ENCODE measurements around the gene LRRN4. TPM values are rescaled to one million over a fixed set of nuclear protein-coding genes. Genes with fewer than 3 reads are reported as not detected.

LRRN4 gene
- total and polyA plus RNA-seq, 4 donors: 0.14 to 0.18 (median 0.16) TPM

GRCh38 chr20:5990946-5991345, 62.9 kb downstream of the LRRN4 start:
- H3K36me3 ChIP-seq (ENCODE audit: control insufficient read depth in 4 of 4, insufficient read depth in 3 of 4, low read depth in 1 of 4, low read length in 3 of 4): peaks cover 0 to 6% (median 2%) of the 10 kb centered on the region in 4 donors

More at GRCh38 chr20:5990946-5991345, 62.9 kb downstream of the LRRN4 start:
- TF ChIP-seq TAF1 (conservative IDR thresholded peaks at IDR 0.05): no peak
- TF ChIP-seq JUND (IDR thresholded peaks at IDR 0.05): no peak
- no peak for TF ChIP-seq RAD21 (IDR thresholded peaks at IDR 0.05)
- no peak for TF ChIP-seq RXRA (IDR thresholded peaks at IDR 0.05)
- TF ChIP-seq FOXA2 (IDR thresholded peaks at IDR 0.05): no peak
- no peak for TF ChIP-seq ZBTB33 (IDR thresholded peaks at IDR 0.05)
- no peaks in the 10 kb centered on the region for H3K27me3 ChIP-seq (ENCODE audit: control insufficient read depth in 4 of 4, insufficient read depth in 4 of 4, low read length in 3 of 4)
- 96% methylated on average over 3 of the region's 3 CpGs for WGBS
- no peaks in the 10 kb centered on the region for H3K9me3 ChIP-seq (ENCODE audit: control insufficient read depth in 4 of 4, low read length in 3 of 4)
- H3K4me3 ChIP-seq (ENCODE audit: low read depth in 1 of 3, low read length in 3 of 3): no peak overlapping the region
- no peaks in the 10 kb centered on the region for H3K4me1 ChIP-seq (ENCODE audit: control insufficient read depth in 4 of 4, insufficient read depth in 4 of 4, low read length in 3 of 4)
- no peak for DNase-seq (ENCODE audit: low spot score)
- no peak overlapping the region for H3K27ac ChIP-seq (ENCODE audit: low read depth in 1 of 2, low read length in 2 of 2)
- no peak overlapping the region for H3K9ac ChIP-seq (ENCODE audit: low read depth in 1 of 2, low read length in 2 of 2)

Small RNAs within 50 kb of the gene (small RNA-seq; reads per million reads assigned to genes)
- not detected for gene RN7SL498P

Other genes starting within 250 kb of the LRRN4 start
- gene CHGB, start 142.6 kb downstream of the LRRN4 start, total RNA-seq: under 1 TPM in 1 of 2 donors, not detected in 1; 0.19 TPM
- not detected for gene CHGB, start 142.6 kb downstream of the LRRN4 start, polyA plus RNA-seq
- gene TRMT6, start 103.5 kb downstream of the LRRN4 start, total RNA-seq: 1 to 10 TPM; 3.1 to 4.2 TPM
- 1 to 10 TPM; 3.9 to 6.2 TPM for gene TRMT6, start 103.5 kb downstream of the LRRN4 start, polyA plus RNA-seq
- gene MCM8, start 103.4 kb downstream of the LRRN4 start, total RNA-seq: 10 to 100 TPM in 1 of 2 donors, 1 to 10 TPM in 1; 2.1 to 11.0 TPM
- under 1 TPM; 0.49 to 0.97 TPM for gene MCM8, start 103.4 kb downstream of the LRRN4 start, polyA plus RNA-seq
- 10 to 100 TPM; 51.9 to 58.9 TPM for gene CRLS1, start 47.9 kb downstream of the LRRN4 start, total RNA-seq
- 10 to 100 TPM; 72.7 to 72.8 TPM for gene CRLS1, start 47.9 kb downstream of the LRRN4 start, polyA plus RNA-seq
- under 1 TPM; 0.25 to 0.42 TPM for gene FERMT1, start 69.0 kb upstream of the LRRN4 start, total RNA-seq
- gene FERMT1, start 69.0 kb upstream of the LRRN4 start, polyA plus RNA-seq: under 1 TPM; 0.11 to 0.16 TPM

All from liver (tissue), 10 donors.